Measurements from ENCODE around the gene GPR61.

Gene GPR61

DNA sequence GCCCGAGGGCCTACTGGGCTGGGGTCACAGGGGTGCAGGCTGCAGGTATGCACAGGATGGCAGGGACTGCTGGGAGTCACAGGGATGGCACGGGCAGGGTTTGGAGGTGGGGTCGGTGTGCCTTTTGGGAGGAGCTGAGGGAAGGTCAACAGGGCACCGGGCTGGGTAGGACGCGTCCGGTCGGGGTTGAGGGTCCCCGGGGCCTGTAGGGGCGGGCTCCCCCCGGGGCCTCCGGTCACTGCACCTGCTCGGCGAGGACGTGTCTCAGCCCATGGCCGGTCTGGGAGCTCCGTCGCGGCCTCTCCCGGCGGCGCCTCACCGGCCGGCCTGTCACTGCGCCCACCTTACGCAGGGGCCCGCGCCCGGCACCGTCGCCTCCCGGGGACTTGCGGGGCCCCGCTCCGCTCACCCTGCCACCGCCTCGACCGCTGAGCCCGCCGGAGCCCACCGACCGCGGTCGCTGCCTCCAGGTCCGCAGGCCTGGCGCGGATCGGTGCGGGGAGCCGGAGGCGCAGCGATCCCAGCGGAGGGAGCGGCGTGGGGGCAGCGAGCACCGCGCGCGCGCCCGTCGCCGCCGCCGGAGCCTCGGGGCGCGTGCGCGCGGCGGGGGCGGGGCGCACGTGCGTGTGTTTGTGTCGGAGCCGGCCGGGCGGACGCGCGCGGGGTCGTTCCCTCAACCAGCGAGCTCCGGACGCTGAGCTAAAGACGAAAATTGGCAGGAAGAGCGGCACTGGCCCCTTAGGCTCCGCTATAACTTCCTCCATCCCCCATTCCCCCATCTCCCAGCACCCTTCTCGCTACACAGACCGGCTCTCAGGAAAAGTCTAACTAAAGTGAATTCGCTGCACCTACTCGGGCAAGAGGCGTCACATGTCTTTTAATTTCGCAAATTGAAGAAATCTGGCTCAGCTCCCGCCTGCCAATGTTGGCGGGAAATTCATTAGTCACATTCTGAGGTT, 30.2 kb upstream of the GPR61 start, which contains the start of gene AMIGO1:
Gene AMIGO1, minus strand, starts transcription at position 552 of the 959 bp plus-strand sequence. CDS start 815 bp downstream, outside the sequence.
- peak; percentile 28 to 39 for DNase-seq (ENCODE audit: low read depth in 2 of 2)

DNA sequence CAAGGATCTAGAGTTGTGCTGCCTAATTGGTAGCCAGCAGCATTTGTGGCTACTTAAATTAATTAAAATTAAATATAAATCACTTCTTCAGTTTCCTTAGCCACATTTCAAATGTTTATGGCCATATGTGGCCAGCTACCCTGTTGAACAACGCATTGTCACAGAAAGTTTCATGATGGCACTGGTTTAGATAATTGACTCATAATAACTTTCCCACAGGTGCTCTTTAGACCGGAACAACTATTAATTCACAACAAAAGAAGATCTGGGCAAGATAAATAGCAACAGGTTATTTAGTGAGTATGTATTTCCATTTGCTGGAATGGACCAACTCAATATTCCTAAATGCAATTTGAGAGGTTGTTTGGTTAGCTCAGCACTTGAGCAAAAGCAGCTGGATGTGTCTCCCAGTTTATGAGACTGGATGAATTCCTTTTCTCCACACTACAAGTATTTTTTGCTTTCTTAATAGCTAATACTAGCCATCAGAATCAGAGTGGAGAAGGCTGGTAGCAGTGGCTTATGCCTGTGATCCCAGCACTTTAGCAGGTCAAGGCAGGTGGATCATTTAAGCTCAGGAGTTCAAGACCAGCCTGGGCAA, 26.5 kb upstream of the GPR61 start:
- DNase-seq (ENCODE audit: low read depth in 2 of 2), result no peak

DNA sequence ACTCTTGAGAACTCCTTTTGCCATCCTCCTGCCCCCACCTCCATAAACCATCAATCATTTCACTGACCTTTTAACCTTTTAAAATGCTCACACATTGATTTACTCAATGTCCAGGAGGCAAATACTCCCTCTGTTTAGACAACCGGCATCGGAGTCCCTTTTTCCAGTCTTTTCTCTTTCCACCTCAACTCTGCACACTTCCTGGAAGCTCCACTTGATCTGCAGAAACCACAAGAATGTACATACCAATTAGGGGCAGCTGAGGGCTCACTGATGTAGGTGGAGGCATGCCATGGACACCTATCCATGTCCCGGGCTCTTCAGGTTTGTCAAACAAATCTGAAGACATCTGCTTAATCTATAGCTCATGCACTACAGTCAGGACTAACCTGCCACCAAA, 24.8 kb upstream of the GPR61 start:
- no peak for DNase-seq (ENCODE audit: low read depth in 2 of 2)

DNA sequence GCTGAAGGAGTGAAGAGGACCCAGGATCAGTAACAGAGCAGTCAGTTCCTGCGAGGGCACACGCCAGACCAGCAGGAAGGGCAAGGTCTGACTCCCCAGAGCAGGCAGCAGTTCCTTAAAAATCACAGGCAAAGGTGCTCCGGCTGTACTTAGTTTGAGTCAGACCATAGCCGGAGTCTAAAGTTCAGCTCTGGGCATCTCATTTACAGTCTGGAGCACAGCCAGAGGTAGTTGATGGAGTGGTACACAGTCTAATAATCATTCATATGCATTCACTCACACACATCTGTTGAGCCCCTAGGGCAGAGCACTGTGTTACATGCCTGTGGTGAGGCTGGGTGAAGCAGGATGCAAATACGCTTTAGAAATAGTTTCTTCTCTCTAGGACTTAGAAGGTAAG, 22.8 kb upstream of the GPR61 start:
- no peak for DNase-seq (ENCODE audit: low read depth in 2 of 2)

DNA sequence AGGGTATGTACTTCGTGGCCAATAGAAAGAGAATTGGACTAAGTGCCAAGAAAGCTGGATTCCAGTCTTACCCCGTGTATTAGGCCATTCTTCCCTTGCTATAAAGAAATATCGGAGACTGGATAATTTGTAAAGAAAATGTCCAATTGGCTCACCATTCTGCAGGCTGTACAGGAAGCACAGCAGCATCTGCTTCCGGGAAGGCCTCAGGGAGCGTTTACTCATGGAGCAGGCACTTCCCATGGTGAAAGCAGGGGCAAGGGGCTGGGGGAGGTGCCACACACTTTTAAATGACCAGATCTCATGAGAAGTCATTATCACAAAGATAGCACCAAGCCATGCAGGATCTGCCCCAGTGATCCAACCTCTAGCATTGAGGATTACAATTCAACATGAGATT, 22.3 kb upstream of the GPR61 start:
- no peak for DNase-seq (ENCODE audit: low read depth in 2 of 2)

DNA sequence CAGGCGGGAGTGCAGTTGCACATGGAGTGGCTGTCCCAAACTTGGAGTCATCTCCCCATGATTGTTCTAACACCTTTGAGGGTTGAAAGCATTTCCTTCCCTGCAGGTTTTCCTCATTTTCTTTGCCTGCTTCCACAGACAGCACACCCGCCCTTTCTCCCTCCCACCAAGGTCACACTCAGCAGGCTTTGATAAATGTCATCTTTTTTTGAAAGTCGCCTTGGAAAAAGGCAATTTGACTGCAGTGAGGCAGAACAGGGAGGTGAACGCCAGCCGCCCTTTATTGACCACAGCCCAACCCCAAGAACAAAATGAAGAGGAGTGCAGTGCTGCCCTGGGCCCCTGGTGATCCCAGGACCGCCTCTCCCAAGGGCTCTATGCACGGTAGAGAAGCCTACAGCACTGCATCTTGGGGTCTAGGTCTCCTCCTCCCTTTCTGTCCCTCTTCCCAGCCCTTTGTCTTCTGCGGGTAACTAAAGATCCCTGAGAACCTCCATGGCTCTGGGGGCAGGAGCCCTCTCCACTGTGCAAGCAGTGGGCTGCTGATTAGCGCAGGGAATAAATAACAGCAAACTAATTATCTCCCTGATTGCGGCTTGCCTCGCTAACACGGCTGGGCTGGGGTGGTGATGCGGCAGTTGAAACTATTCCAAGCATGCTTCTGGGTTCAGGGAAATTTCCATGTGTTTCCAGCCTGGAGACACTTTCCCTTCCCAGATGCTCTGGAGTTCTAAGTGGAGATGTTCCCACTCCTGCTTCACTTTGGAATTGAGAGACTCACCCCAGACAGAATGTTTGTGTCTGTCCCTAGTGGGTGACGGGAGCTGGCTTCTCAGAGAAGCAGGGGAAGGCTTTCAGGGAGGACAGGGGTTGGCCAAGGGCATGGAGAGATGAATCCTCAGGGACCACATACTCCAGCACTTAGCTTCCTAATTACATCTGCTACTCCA, 18.4 kb upstream of the GPR61 start:
- DNase-seq (ENCODE audit: low read depth in 2 of 2), result no peak

DNA sequence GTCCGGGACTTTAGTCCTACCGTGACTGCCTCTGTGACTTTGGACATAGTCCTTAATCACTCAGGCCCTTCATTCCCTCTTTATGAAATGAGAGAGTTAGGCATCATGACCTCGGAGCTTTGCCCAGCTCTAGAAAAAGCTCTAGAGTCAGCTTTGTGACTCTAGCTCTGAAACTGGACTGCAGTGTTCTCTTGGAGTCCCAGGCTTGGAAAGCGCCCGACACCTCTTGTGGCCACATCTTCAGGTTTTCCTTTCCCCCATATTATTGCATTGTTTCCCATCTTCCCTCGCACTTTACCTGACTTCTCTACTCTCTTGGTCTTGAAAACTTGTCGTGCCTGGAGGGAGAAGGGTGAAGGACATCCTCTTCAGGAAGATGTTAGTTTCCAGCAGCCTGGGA, 17.6 kb upstream of the GPR61 start:
- no peak for DNase-seq (ENCODE audit: low read depth in 2 of 2)

DNA sequence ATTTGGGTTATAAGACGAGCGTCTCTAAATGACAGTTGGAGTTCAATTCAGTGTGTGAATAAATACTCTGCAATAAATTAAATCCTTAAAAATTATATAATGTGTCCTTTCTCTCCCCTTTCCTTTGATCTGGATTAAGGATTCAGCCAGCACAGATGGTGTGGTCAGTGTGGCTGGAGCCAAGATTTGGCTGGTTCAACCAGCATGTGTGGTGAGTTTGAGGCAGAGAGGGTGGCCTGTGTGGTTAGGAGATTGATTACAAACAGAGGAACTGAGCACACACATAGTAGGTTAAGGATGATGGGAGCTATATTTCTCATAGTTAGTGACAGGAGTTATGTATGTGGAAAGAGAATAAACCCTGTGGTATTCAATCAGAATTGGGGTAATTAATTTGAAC, 16.0 kb upstream of the GPR61 start:
- no peak for DNase-seq (ENCODE audit: low read depth in 2 of 2)

DNA sequence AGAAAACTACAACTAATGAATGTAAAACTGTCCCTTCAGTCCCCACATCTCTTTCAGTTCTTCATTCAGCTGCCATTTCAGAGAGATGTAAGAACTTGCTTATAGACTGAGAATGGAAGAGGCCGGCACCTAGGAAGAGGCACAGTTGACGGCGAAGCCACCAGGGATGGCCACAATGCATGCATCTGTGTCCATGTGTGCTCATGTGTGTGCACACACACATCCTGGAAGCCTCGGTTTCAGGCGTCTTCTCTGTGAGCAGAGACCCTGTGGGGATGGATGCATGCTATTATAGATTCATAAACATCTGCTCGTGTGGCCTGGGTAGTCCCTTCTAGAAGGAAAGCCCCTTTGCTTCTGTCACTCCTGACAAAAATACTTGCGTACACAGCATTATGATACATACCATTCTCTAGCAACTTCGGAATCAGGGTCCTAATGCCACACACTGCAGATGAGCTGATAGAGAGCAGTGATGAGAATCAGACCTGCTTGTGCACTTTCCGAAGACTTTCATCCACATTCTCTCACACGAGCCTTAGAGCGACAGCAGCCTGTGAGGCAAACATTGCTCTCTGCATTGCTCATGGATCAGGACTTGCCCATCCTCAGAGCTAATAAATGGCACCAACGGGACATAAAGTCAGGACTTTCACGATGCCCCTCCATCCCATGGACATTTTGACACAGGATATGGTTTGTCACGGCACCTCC, 12.4 kb upstream of the GPR61 start:
- no peak for DNase-seq (ENCODE audit: low read depth in 2 of 2)

DNA sequence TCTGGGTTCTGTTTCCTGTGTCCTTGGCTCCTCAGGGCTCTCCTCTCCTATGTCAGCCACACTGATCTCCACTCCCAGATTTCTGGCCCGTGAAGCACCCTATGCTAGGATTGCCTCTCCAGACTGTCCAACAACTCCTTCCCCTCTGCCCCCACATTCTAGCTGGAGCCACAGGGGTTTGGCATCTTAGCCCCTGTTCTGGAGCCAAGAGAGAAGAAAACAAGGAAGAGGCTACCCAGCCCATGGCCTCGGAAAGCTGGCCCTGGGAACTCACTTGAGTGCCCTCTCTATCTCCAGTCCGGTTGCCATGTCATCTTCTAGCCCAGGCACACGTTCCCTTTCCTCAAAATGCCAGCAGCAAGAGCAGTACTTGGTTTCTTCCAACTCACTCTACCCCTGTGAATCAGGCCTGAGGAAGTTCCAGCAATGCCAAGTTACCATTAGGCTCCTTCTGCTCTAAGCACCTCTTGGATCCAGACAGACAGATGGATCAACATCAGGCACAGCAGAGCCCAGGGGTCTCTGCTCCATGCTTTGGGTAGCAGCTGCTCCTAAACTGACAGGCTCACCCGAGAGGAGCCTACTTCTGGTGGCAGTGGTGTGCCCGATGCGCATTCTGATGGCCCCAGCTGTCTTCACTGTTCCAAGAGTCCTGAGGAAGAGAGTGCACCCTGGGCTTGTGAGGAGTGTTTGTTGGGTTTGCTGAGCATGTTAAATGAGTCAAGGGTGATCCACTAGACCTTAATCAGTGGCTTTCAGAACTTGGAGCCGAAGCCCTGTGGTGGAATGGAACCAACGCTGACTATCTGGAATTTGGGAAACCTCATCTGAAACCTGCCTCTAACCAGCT, 11.6 kb upstream of the GPR61 start:
- DNase-seq (ENCODE audit: low read depth in 2 of 2), result no peak

DNA sequence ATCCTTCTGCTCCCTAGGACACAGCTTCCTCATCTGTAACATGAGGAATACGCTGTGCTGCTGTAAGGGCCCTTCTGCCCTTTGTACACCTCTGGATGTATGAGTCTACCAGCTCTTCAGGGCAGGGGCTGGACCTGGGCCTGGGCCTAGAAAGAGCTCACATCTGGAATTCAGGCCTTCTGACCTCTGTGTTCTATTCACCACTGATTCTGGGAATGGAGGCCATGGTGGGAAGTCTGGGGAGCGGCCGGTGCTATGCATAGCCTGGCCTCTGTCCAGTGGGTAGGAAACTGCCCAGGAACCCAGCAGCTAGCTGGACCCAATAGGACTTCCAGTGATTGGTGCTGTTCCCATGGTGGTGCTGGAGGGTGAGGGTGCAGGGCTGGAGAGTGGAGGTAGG, 11.0 kb upstream of the GPR61 start:
- no peak for DNase-seq (ENCODE audit: low read depth in 2 of 2)

DNA sequence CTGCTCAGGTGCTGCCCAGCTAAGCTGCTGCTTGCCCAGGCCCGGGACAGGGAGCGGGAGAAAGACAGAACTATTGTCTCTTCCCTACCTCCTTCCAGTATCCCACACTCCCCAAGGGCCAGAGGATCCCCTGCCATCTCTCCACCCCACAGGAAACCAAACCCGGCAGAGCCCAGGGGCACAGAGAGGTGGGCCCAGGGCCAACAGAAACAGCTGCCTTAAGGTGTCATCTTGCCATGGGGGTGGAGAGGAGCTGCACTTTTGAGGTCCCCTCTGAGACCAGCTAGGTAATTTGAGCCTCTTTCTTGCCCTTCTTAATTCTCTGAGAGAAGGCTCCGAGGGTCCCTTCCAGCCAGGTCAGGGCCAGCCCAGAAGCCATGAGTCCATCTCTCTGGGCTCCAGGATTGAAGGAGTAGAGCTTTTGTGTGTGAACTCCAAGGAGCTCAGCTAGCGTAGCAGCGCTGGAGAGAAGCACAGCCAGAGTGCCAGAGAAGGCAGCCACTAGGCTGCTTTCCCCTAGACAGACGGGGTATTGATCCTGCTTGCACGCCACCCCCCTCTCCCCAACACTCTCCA, 9.7 kb upstream of the GPR61 start:
- no peak for DNase-seq (ENCODE audit: low read depth in 2 of 2)

DNA sequence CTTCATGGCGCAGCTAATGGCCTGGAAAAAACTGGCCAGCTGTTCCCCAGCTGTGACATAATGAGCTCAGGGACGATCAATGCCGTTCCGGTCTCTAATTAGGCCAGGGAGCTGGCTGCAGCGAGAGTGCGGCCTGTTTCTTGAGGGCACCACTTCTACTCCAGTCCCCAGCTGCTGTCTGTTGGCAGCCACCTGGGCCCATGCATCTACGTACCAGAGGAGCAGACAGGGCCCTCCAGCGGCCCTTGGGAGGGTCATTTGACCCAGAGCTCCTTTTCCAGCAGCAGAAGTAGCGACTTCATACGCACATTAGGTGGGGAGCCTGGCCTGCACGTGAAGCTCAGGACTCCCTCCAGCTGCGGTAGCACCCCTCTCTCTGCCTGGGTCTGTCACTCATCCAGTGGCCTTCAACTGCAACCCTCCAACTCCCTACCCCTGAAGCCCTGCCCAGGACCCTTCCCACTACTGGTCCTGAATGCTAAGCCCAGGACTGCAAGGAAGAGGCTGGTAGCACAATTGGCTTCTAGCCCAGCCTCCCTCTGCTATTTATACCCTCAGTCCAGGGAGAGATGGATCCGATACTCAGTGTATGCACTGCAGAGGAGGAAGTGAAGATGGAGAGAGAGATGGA, 9.1 kb upstream of the GPR61 start:
- no peak for DNase-seq (ENCODE audit: low read depth in 2 of 2)

DNA sequence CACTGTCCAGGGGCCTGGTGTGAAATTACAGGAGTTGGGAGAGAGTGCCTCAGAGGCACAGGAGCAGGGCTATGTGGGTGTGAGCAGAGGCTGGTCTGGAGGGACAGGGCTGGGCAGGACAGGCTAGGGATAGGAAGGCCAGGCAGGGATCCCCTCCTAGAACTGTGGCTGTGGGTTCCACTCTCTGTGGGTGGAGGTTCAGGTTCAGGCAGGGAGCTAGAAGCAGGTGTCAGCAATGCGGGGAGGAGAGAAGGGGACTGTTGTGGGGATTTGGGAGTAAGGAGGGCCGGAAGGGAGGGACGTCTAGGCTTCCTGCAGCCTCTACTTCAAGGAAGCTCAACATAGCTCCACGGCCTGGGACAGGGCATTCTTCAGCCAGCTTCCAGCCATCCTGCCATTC, 8.3 kb upstream of the GPR61 start:
- DNase-seq (ENCODE audit: low read depth in 2 of 2), result no peak

DNA sequence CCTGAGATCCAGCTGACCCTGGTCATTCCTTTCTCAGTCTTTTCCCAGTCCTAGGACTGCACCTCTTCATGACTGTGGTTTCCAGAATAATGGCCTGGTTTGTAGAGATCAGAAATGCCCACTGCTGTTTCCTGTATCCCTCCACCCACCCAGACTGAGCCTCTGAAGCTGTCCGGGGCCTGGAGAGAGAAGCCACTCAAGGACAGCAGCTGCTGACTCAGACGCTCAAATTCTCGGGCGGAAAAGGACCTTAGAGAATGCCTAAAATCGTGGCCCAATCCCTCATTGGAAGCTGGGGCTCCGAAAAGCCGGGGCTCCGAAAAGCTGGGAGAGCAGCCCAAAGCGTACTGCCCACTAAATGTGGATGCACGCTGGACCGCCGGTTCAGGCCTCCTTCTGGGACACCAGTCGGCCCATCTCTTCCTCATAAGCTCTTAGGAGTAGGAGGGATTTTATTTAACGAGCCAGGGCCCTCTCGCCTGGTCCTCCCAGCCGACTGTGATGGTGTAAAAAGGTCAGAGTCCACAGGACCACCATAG, 7.8 kb upstream of the GPR61 start:
- no peak for DNase-seq (ENCODE audit: low read depth in 2 of 2)

DNA sequence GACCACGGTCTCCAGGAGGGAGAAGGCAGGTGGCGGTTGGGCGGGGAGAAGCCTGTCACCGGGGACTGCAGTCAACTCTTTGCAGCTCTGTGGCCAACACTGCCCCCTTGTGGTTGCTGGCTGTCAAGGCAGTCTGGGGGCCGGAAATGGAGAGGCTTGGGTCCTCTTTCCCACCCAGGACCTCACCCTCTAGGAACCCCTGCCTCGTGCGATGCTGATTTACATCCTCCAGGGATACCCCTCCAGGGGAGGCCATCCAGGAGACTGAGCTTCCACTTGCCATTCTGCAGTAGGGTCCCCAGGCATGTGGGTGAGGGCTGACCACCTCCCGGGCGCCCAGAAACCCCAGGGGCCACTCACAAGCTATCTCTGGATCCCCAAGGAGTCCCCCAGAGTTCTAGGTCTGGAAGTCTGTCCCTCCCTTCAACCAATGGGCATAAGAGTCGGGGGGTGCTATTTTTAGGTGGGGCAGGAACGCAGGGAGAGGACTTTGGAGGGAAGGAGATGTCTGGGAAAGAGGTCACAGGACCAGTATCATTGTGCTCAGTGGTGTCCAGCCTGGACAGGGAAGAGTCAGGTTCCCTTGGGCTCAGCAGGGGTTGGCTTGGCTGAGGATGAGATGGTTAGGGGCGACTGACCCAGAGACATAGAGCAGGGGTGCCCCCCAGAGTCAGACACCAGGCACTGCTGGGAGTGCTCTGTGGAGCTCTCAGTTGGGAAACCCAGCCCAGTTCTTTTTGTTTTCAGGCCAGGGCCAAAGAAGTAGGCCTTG, 7.1 kb upstream of the GPR61 start:
- peak; percentile 80 to 84 for DNase-seq (ENCODE audit: low read depth in 2 of 2)

DNA sequence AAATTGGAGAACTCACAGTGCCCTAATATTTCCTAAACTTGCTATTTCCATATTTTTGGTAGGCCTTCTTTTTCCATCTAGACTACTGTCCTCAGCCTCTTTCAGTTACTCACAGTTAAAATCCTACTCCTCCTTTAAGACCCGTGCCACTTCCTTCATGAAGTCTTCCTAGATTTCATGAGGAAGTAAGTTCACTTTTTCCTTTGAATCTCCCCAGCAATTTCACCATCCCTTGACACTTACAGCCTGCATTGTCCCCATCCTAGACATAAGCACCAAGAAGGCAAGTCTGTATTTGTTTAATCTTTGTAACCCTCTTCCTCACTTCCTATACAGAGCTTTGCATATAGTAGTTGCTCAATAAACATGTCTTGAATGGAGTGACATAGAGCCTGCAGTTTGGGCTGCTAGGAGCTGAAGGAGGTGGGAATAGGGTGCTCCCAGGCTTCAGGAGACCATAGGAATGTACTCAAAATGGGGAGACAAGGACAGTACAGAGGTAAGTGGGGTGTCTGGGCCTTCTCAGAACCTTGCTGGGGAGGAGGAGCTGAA, 5.3 kb upstream of the GPR61 start:
- no peak for DNase-seq (ENCODE audit: low read depth in 2 of 2)

DNA sequence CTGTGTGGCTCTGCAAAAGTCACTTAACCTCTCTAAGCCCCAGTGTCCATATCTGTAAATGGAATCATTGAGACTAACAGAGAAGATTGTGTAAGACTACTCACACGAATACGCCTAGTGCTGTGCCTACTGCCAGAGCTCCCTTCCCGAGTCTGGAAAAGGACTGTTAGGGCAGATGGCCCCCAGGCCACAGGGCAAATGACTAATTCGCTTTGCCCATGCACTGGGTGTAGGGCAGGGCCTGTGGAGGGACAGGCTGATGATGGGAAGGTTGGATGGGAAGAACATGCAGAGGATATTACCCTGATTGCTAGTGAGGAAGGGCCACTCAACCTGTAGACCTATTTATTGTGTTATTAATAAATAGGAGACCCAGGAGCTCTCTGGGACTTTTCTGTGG, 4.2 kb upstream of the GPR61 start:
- no peak for DNase-seq (ENCODE audit: low read depth in 2 of 2)
